Endodermal cell (in vitro differentiated cells): ENCODE results near the gene RDH13. TPM values are rescaled to one million over a fixed set of nuclear protein-coding genes. Genes with fewer than 3 reads are reported as not detected.

Experiments
- DNase-seq: peaks from one replicate; pipeline ENCODE4 v3.0.0-alpha.2; 2017
- H3K27ac ChIP-seq: 2 replicates; pipeline ENCODE4 v1.5.1; 2013; ENCODE audit warnings: mild to moderate bottlenecking, low read depth, low read length, moderate library complexity
- H3K27me3 ChIP-seq: 2 replicates; pipeline ENCODE4 v1.6.1; 2013; ENCODE audit warnings: mild to moderate bottlenecking, low read length, moderate library complexity; ENCODE audit not compliant: insufficient read depth, control insufficient read depth, poor library complexity, severe bottlenecking
- H3K36me3 ChIP-seq: 2 replicates; pipeline ENCODE4 v1.7.0; 2013; ENCODE audit warnings: mild to moderate bottlenecking, low read length, moderate library complexity; ENCODE audit not compliant: control insufficient read depth, insufficient read depth
- H3K4me1 ChIP-seq: one replicate; pipeline ENCODE4 v1.7.0; 2013; ENCODE audit warnings: low read length; ENCODE audit not compliant: control insufficient read depth, insufficient read depth
- H3K4me3 ChIP-seq: 2 replicates; pipeline ENCODE4 v1.5.1; 2013; ENCODE audit warnings: mild to moderate bottlenecking, low read length, moderate library complexity
- H3K9ac ChIP-seq: 2 replicates; pipeline ENCODE4 v1.6.1; 2013; ENCODE audit warnings: mild to moderate bottlenecking, low read length, moderate library complexity; ENCODE audit not compliant: poor library complexity, severe bottlenecking; ENCODE audit errors: extremely low read depth
- H3K9me3 ChIP-seq: 2 replicates; pipeline ENCODE4 v1.6.1; 2013; ENCODE audit warnings: mild to moderate bottlenecking, low read length, moderate library complexity; ENCODE audit not compliant: control insufficient read depth
- H3K27ac Mint-ChIP-seq: 2 replicates; pipeline ENCODE4 v1.8.0; 2020; ENCODE audit warnings: mixed read lengths
- H3K27me3 Mint-ChIP-seq: 2 replicates; pipeline ENCODE4 v1.8.0; 2021; ENCODE audit warnings: mild to moderate bottlenecking, mixed read lengths; ENCODE audit not compliant: insufficient read depth
- H3K36me3 Mint-ChIP-seq: 2 replicates; pipeline ENCODE4 v1.8.0; 2020; ENCODE audit warnings: low read depth, mixed read lengths
- H3K4me1 Mint-ChIP-seq: 2 replicates; pipeline ENCODE4 v1.8.0; 2020; ENCODE audit warnings: mixed read lengths
- H3K4me3 Mint-ChIP-seq: 2 replicates; pipeline ENCODE4 v1.8.0; 2020; ENCODE audit warnings: mild to moderate bottlenecking, moderate library complexity, mixed read lengths
- H3K9me3 Mint-ChIP-seq: 2 replicates; pipeline ENCODE4 v1.8.0; 2020; ENCODE audit warnings: mild to moderate bottlenecking, mixed read lengths
- WGBS, 2 experiments: methylation state at CpG; one replicate each; pipeline versions ENCODE4 v1.1.5 to v1.1.7; 2013; ENCODE audit warnings: missing lambda C conversion rate in 2 of 2, mixed read lengths in 1 of 2; ENCODE audit not compliant: insufficient coverage in 1 of 2, insufficient read length in 1 of 2; 5-methylcytosine and 5-hydroxymethylcytosine counted together
- total RNA-seq, 2 donors: library from RNA; stranded (reverse); fragmentation: NEBNext Ultra II Directional in 1 of 2; extraction: Animal tissue kit (Norgen Biotek cat#: 25700) in 1 of 2; gene quantifications; 2 replicates in 1 of 2; 3 replicates in 1 of 2; pipeline ENCODE4 v1.2.1, GENCODE V29; 2021
- TF ChIP-seq, protein P1 (sequence below): fragments of 200-600 bp; sonication (generic); conservative IDR thresholded peaks from 2 replicates; pipeline ENCODE4 v1.5.0; 2021; ENCODE audit warnings: antibody characterized with exemption, mild to moderate bottlenecking

RDH13 gene
- total RNA-seq, 2 donors from 2014 or later, result 20.6 to 39.0 TPM

DNA sequence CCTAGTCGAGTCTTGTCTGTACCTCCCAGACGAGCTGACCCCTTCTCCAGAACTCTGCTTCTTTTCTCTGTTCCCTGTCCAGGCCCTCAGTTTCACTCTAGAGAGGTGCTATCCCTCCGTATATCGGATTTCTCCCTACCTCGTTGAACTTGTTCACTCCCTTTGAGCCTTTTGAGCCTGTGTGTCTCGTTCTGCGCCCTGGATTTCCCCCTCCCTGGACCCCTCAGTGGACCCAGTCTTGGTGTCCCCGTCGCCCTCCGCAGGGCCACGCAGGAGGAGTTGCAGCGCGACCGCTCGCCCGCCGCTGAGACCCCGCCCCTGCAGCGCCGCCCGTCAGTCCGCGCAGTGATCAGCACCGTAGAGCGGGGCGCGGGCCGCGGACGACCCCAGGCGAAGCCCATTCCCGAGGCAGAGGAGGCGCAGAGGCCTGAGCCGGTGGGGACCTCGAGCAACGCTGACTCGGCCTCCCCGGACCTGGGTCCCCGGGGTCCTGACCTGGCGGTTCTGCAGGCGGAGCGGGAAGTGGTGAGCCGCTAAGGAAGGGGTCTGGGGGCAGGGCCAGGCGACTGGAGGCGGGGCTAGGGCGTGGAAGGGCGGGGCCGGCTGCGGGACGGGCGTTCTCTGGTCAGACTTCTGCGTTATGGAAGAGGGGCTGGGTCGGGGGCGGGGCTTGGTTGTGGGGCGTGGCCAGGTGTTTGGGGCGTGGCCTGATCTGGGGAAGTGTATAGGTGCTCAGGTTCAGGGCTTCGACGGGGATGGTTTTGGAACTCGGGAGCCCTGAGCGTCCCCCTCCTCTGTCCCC lies 18.2 kb upstream of the RDH13 start:
- TF ChIP-seq, protein P1, sequence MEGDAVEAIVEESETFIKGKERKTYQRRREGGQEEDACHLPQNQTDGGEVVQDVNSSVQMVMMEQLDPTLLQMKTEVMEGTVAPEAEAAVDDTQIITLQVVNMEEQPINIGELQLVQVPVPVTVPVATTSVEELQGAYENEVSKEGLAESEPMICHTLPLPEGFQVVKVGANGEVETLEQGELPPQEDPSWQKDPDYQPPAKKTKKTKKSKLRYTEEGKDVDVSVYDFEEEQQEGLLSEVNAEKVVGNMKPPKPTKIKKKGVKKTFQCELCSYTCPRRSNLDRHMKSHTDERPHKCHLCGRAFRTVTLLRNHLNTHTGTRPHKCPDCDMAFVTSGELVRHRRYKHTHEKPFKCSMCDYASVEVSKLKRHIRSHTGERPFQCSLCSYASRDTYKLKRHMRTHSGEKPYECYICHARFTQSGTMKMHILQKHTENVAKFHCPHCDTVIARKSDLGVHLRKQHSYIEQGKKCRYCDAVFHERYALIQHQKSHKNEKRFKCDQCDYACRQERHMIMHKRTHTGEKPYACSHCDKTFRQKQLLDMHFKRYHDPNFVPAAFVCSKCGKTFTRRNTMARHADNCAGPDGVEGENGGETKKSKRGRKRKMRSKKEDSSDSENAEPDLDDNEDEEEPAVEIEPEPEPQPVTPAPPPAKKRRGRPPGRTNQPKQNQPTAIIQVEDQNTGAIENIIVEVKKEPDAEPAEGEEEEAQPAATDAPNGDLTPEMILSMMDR, result no peak
- no peak overlapping the region for H3K27ac Mint-ChIP-seq
- peaks cover 9% of the 10 kb centered on the region for H3K9me3 Mint-ChIP-seq
- H3K27me3 Mint-ChIP-seq, result peaks cover 84% of the 10 kb centered on the region
- Histone ChIP-seq H3K4me1 (no peaks in the 10 kb centered on the region), H3K4me3 (peak overlapping the region; percentile 81), H3K27ac (no peak overlapping the region), H3K36me3 (no peaks in the 10 kb centered on the region), H3K9me3 (no peaks in the 10 kb centered on the region), H3K9ac (peak overlapping the region; percentile 31), H3K27me3 (peaks cover 60% of the 10 kb centered on the region)
- peak overlapping the region; percentile 68 for H3K4me3 Mint-ChIP-seq
- DNase-seq, result peak; percentile 100
- peaks cover 8% of the 10 kb centered on the region for H3K36me3 Mint-ChIP-seq
- peaks cover 16% of the 10 kb centered on the region for H3K4me1 Mint-ChIP-seq
- 1% methylated on average over 19 to 59 of the region's 60 CpGs for WGBS, 2 experiments

DNA sequence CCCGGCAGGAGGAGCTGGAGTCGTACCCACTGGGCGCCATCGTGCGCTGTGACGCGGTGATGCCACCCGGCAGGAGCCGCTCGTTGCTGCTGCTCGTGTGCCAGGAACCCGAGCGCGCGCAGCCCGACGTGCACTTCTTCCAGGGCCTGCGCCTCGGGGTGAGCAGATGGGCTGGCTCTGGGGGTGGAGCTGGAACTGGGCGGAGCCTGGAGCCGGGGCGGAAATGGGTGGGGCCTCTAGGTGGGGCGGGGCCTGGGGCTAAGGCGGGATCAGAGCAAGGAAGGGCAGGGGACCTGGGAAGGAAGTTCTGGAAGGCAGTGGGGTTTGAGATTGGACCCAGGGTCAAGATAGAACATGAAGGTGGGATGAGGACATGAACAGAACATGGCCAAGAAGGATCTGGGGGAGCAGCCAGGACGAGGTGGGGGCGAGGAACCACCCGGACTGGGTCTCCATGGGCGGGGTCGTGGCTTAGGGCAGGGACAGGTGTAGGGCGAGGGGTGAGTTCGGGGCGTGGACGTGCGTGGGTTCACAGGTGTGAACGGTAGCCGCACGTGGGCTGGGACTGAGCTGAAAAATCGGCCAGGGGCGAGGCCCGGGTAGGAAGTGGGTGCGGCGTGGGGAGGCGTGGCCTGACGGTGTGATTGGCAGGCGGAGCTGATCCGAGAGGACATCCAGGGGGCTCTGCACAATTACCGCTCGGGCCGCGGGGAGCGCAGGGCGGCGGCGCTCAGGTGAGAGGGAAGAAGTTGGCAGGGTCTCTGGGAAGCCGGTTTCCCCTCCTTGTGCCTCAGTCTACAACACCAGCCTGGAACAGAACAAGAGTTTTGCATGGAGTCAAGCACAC lies 17.4 kb upstream of the RDH13 start:
- Mint-ChIP-seq H3K36me3 (peaks cover 8% of the 10 kb centered on the region), H3K27me3 (peaks cover 78% of the 10 kb centered on the region), H3K4me1 (peaks cover 15% of the 10 kb centered on the region), H3K27ac (peak overlapping the region; percentile 32), H3K9me3 (peaks cover 9% of the 10 kb centered on the region), H3K4me3 (peak overlapping the region; percentile 68)
- DNase-seq, result peak; percentile 98
- TF ChIP-seq, protein P1, result no peak
- Histone ChIP-seq H3K27me3 (peaks cover 55% of the 10 kb centered on the region), H3K27ac (no peak overlapping the region), H3K4me3 (peak overlapping the region; percentile 81), H3K4me1 (no peaks in the 10 kb centered on the region), H3K9me3 (no peaks in the 10 kb centered on the region), H3K36me3 (no peaks in the 10 kb centered on the region), H3K9ac (peak overlapping the region; percentile 31)
- 10 to 13% methylated on average over 28 to 54 of the region's 55 CpGs for WGBS, 2 experiments

DNA sequence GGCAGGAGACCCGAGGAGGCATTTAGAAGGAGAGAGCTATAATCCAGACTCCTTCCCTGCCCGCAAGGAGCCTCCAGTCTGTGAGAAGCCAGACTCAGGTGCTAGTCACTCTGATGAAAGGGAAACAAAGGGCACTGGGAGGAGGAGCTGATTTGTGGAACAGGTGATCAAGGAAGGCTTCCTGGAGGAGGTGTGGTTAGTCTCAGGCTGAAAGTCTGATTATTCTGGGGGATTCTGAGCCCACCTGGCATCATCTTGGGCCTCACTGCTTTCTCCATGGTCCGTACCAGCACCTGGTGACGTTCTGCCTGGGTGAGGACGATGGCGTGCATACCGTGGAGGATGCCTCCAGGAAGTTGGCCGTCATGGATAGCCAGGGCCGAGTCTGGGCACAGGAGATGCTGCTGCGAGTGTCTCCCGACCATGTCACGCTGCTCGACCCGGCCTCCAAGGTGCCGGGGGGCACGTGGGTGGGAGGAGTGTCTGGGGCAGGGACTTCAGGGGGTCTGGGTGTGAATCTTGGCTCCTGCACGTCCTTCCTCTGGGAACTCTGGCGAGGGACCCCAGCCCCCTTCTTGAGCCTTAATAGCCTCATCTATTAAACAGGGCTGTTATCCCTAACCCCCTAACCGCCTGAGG lies 16.6 kb upstream of the RDH13 start:
- peak; percentile 41 for DNase-seq
- no peak overlapping the region for H3K9ac ChIP-seq
- H3K27me3 ChIP-seq, result peaks cover 48% of the 10 kb centered on the region
- H3K36me3 ChIP-seq, result no peaks in the 10 kb centered on the region
- TF ChIP-seq, protein P1, result no peak
- peaks cover 9% of the 10 kb centered on the region for H3K9me3 Mint-ChIP-seq
- peaks cover 77% of the 10 kb centered on the region for H3K27me3 Mint-ChIP-seq
- H3K27ac ChIP-seq, result no peak overlapping the region
- H3K27ac Mint-ChIP-seq, result no peak overlapping the region
- 87 to 90% methylated on average over 18 to 19 of the region's 19 CpGs for WGBS, 2 experiments
- peak overlapping the region; percentile 68 for H3K4me3 Mint-ChIP-seq
- H3K4me1 ChIP-seq, result no peaks in the 10 kb centered on the region
- H3K9me3 ChIP-seq, result no peaks in the 10 kb centered on the region
- no peak overlapping the region for H3K4me3 ChIP-seq
- peaks cover 8% of the 10 kb centered on the region for H3K36me3 Mint-ChIP-seq
- H3K4me1 Mint-ChIP-seq, result peaks cover 13% of the 10 kb centered on the region
